SK-N-SH (cell line): Measurements from ENCODE around the gene ST6GALNAC3.

Source experiments
- CTCF ChIP-seq: fragments of 200-600 bp; sonication (generic); IDR thresholded peaks from 2 replicates; pipeline ENCODE4 v1.6.1; 2017; ENCODE audit warnings: antibody characterized with exemption, mild to moderate bottlenecking, moderate library complexity
- ELF1 ChIP-seq: IDR thresholded peaks from 2 replicates; pipeline ENCODE4 v1.4.0; 2012
- EP300 ChIP-seq, 2 experiments: IDR thresholded peaks; 2 replicates each; pipeline versions ENCODE4 v1.4.0 to v1.6.1; 2012; ENCODE audit warnings: borderline replicate concordance in 1 of 2, low read depth in 1 of 2, low read length in 1 of 2
- FOXJ3 ChIP-seq: sonication (generic); formaldehyde crosslinking; IDR thresholded peaks from 2 replicates; pipeline ENCODE4 v1.5.1; 2020; ENCODE audit warnings: mild to moderate bottlenecking, missing genetic modification reagents
- JUND ChIP-seq: IDR thresholded peaks from 2 replicates; pipeline ENCODE4 v1.4.0; 2012
- MAX ChIP-seq: IDR thresholded peaks from 2 replicates; pipeline ENCODE4 v1.4.0; 2012; ENCODE audit warnings: low read depth
- NFIC ChIP-seq: IDR thresholded peaks from 2 replicates; pipeline ENCODE4 v1.4.0; 2012; ENCODE audit warnings: borderline replicate concordance
- RAD21 ChIP-seq: IDR thresholded peaks from 2 replicates; pipeline ENCODE4 v1.6.1; 2012; ENCODE audit warnings: mild to moderate bottlenecking, low read length
- REST ChIP-seq: IDR thresholded peaks from 2 replicates; pipeline ENCODE4 v1.6.1; 2012; ENCODE audit warnings: mild to moderate bottlenecking, low read depth, low read length, moderate library complexity
- SMC3 ChIP-seq: IDR thresholded peaks from 2 replicates; pipeline ENCODE4 v1.6.1; 2012; ENCODE audit warnings: low read depth, low read length, improper control_type of control experiment
- TEAD4 ChIP-seq: IDR thresholded peaks from 2 replicates; pipeline ENCODE4 v1.4.0; 2012; ENCODE audit warnings: mild to moderate bottlenecking, borderline replicate concordance; ENCODE audit not compliant: insufficient read depth
- USF2 ChIP-seq: fragments of 150-350 bp; IDR thresholded peaks from 2 replicates; pipeline ENCODE4 v1.6.1; 2017; ENCODE audit warnings: antibody characterized with exemption, low read length, low read depth, borderline replicate concordance

GRCh38 chr1:76668046-76668445, 593.5 kb downstream of the ST6GALNAC3 start:
- TF ChIP-seq CTCF (no peak), USF2 (no peak), SMC3 (no peak), TEAD4 (no peak), ELF1 (no peak), JUND (no peak), MAX (no peak), EP300 (IDR thresholded peaks at IDR 0.05; ENCODE audit: borderline replicate concordance in 1 of 2, low read depth in 1 of 2, low read length in 1 of 2) (no peak), FOXJ3 (CRISPR knock-in tag) (no peak), RAD21 (no peak), REST (no peak), NFIC (no peak)
